Measurements from ENCODE around the gene KIAA0930.

Gene KIAA0930

GRCh38 chr22:45212992-45213751 is 27.5 kb downstream of the KIAA0930 start:
- no peak for DNase-seq

GRCh38 chr22:45212306-45212709 is 28.4 kb downstream of the KIAA0930 start:
- no peak for DNase-seq

GRCh38 chr22:45211848-45212247 is 28.8 kb downstream of the KIAA0930 start:
- no peak for DNase-seq

GRCh38 chr22:45211435-45211834 is 29.3 kb downstream of the KIAA0930 start:
- DNase-seq, result no peak

- no peak for DNase-seq
Measured at GRCh38 chr22:45210991-45211390, 29.7 kb downstream of the KIAA0930 start.

- no peak for DNase-seq
Measured at GRCh38 chr22:45210577-45210976, 30.1 kb downstream of the KIAA0930 start.

- no peak for DNase-seq
Measured at GRCh38 chr22:45210174-45210573, 30.5 kb downstream of the KIAA0930 start.

GRCh38 chr22:45208993-45209838 is 31.5 kb downstream of the KIAA0930 start:
- peak; percentile 35 for DNase-seq

- DNase-seq, result no peak
Measured at GRCh38 chr22:45208696-45208992, 32.0 kb downstream of the KIAA0930 start.

- DNase-seq, result no peak
Measured at GRCh38 chr22:45207981-45208664, 32.6 kb downstream of the KIAA0930 start.

GRCh38 chr22:45207533-45207932 is 33.2 kb downstream of the KIAA0930 start:
- DNase-seq, result no peak

GRCh38 chr22:45206233-45206632 is 34.5 kb downstream of the KIAA0930 start:
- DNase-seq, result no peak

GRCh38 chr22:45205276-45205925 is 35.3 kb downstream of the KIAA0930 start:
- no peak for DNase-seq

GRCh38 chr22:45204819-45205218 is 35.9 kb downstream of the KIAA0930 start:
- no peak for DNase-seq

- no peak for DNase-seq
Measured at GRCh38 chr22:45204241-45204640, 36.5 kb downstream of the KIAA0930 start.

GRCh38 chr22:45203150-45203951 is 37.3 kb downstream of the KIAA0930 start:
- DNase-seq, result no peak

GRCh38 chr22:45202333-45203149 is 38.2 kb downstream of the KIAA0930 start:
- no peak for DNase-seq

- no peak for DNase-seq
Measured at GRCh38 chr22:45201678-45202332, 38.9 kb downstream of the KIAA0930 start.

- no peak for DNase-seq
Measured at GRCh38 chr22:45200860-45201511, 39.7 kb downstream of the KIAA0930 start.

- no peak for DNase-seq
Measured at GRCh38 chr22:45200230-45200629, 40.5 kb downstream of the KIAA0930 start.
